HCT116 (cell line): Measurements from ENCODE around the gene WBP2NL. TPM values are rescaled to one million over a fixed set of nuclear protein-coding genes. Genes with fewer than 3 reads are reported as not detected.

ENCODE experiments used
- ATAC-seq: fragments of 200-7000 bp; cut with Tn5 transposase; 2 replicates; pipeline ENCODE4 v1.9.1; 2020; ENCODE audit warnings: mild to moderate bottlenecking, moderate library complexity
- BruUV-seq: library from RNA; stranded (reverse); fragments of 400-500 nt; replicated peaks from 2 replicates; lab custom pipeline; 2021; lab: Mats Ljungman, UMichigan
- CTCF ChIA-PET: fragments of 300-600 bp; sonication (Branson Sonifier 250); formaldehyde crosslinking; loops from one replicate; lab custom pipeline; 2021; ENCODE audit warnings: antibody characterized with exemption; lab: Charles Lee
- POLR2A ChIA-PET: fragments of 300-600, 350-600 bp; sonication (Branson Sonifier 250); formaldehyde crosslinking; loops from one replicate; lab custom pipeline; 2021; ENCODE audit warnings: antibody characterized with exemption; lab: Charles Lee
- RAD21 ChIA-PET, 2 experiments: fragments of 300-600 bp; sonication (Branson Sonifier 250); formaldehyde crosslinking; loops; one replicate each; lab custom pipeline; 2023; ENCODE audit warnings: low total read pairs in 2 of 2; ENCODE audit not compliant: uncharacterized antibody in 2 of 2, unreplicated experiment in 2 of 2, low non-redundant PET in 1 of 2; lab: Charles Lee
- DNase-seq: peaks from one replicate; pipeline ENCODE4 v3.0.0-alpha.2; 2010; ENCODE audit warnings: low read depth, low spot score
- H2AFZ ChIP-seq: fragments of 200-600 bp; shearing (Covaris generic), sonication (generic); 2 replicates; pipeline ENCODE4 v1.6.1; 2017; ENCODE audit warnings: low read depth, mixed run types, mixed read lengths, antibody characterized with exemption, low read length; ENCODE audit not compliant: poor library complexity, severe bottlenecking
- H3K27ac ChIP-seq: 2 replicates; pipeline ENCODE4 v1.5.1; 2012; ENCODE audit warnings: low read depth, low read length
- H3K27me3 ChIP-seq: fragments of 200-600 bp; sonication (generic); 2 replicates; pipeline ENCODE4 v1.6.1; 2016; ENCODE audit warnings: mixed run types, low read length, mixed read lengths; ENCODE audit not compliant: insufficient read depth
- H3K36me3 ChIP-seq, 2 experiments: fragments of 200-500 bp in 1 of 2; fragments of 200-600 bp in 1 of 2; sonication (Bioruptor generic) in 1 of 2; sonication (generic) in 1 of 2; 2 replicates each; pipeline versions ENCODE4 v1.5.1 to v1.6.1; 2014 to 2016; ENCODE audit warnings: low read length in 2 of 2, inconsistent platforms in 1 of 2, mixed read lengths in 1 of 2, mixed run types in 1 of 2; ENCODE audit not compliant: insufficient read depth in 2 of 2, control insufficient read depth in 1 of 2
- H3K4me1 ChIP-seq, 2 experiments: fragments of 200-600 bp in 1 of 2; sonication (generic) in 1 of 2; 2 replicates each; pipeline versions ENCODE4 v1.5.1 to v1.6.1; 2012 to 2017; ENCODE audit warnings: low read length in 2 of 2, inconsistent platforms in 1 of 2, mild to moderate bottlenecking in 1 of 2, mixed read lengths in 1 of 2, mixed run types in 1 of 2, moderate library complexity in 1 of 2; ENCODE audit not compliant: insufficient read depth in 2 of 2, control insufficient read depth in 1 of 2
- H3K4me2 ChIP-seq: fragments of 200-600 bp; sonication (generic); 2 replicates; pipeline ENCODE4 v1.6.1; 2017; ENCODE audit warnings: mixed run types, low read length, mixed read lengths
- H3K4me3 ChIP-seq, 2 experiments: fragments of 200-600 bp in 1 of 2; sonication (generic) in 1 of 2; replicated peaks in 1 of 2; 2 replicates each; pipeline ENCODE4 v1.5.1; 2011 to 2016; ENCODE audit warnings: low read length in 2 of 2, control low read depth in 1 of 2, low read depth in 1 of 2, mild to moderate bottlenecking in 1 of 2, mixed read lengths in 1 of 2, mixed run types in 1 of 2
- H3K79me2 ChIP-seq: fragments of 200-600 bp; sonication (generic); 2 replicates; pipeline ENCODE4 v1.6.1; 2017; ENCODE audit warnings: mild to moderate bottlenecking, mixed run types, low read length, moderate library complexity, mixed read lengths; ENCODE audit not compliant: insufficient read depth
- H3K9ac ChIP-seq: fragments of 200-600 bp; sonication (generic); 2 replicates; pipeline ENCODE4 v1.6.1; 2016; ENCODE audit warnings: low read length, mixed read lengths
- H3K9me2 ChIP-seq: fragments of 200-600 bp; sonication (generic), shearing (Covaris generic); 2 replicates; pipeline ENCODE4 v1.6.1; 2017; ENCODE audit warnings: mixed run types, mild to moderate bottlenecking, moderate library complexity; ENCODE audit not compliant: insufficient read depth
- H3K9me3 ChIP-seq, 2 experiments: fragments of 200-500 bp in 1 of 2; fragments of 200-600 bp in 1 of 2; sonication (Bioruptor generic) in 1 of 2; sonication (generic) in 1 of 2; 2 replicates each; pipeline ENCODE4 v1.6.1; 2014 to 2017; ENCODE audit warnings: low read length in 2 of 2, mixed read lengths in 2 of 2, inconsistent platforms in 1 of 2, low read depth in 1 of 2, mild to moderate bottlenecking in 1 of 2, mixed run types in 1 of 2, moderate library complexity in 1 of 2; ENCODE audit not compliant: control insufficient read depth in 1 of 2, insufficient read depth in 1 of 2
- H4K20me1 ChIP-seq: fragments of 200-600 bp; sonication (generic), shearing (Covaris generic); 2 replicates; pipeline ENCODE4 v1.6.1; 2017; ENCODE audit warnings: mixed run types, mild to moderate bottlenecking, moderate library complexity; ENCODE audit not compliant: insufficient read depth
- CBX3 ChIP-seq: IDR thresholded peaks from 2 replicates; pipeline ENCODE4 v1.6.1; 2012; ENCODE audit warnings: low read depth
- CEBPB ChIP-seq: IDR thresholded peaks from 2 replicates; pipeline ENCODE4 v1.6.1; 2012; ENCODE audit warnings: low read depth
- EGR1 ChIP-seq: IDR thresholded peaks from 2 replicates; pipeline ENCODE4 v1.6.1; 2012; ENCODE audit warnings: low read depth
- ELF1 ChIP-seq: IDR thresholded peaks from 2 replicates; pipeline ENCODE4 v1.6.1; 2012; ENCODE audit warnings: low read depth, borderline replicate concordance
- FOSL1 ChIP-seq: IDR thresholded peaks from 2 replicates; pipeline ENCODE4 v1.6.1; 2012; ENCODE audit warnings: low read depth
- POLR2A ChIP-seq: IDR thresholded peaks from 2 replicates; pipeline ENCODE4 v1.7.0; 2011; ENCODE audit warnings: borderline replicate concordance; ENCODE audit not compliant: insufficient read depth, insufficient read length; ENCODE audit errors: extremely low read depth
- POLR2AphosphoS5 ChIP-seq: IDR thresholded peaks from 2 replicates; pipeline ENCODE4 v1.6.1; 2011; ENCODE audit warnings: mild to moderate bottlenecking, low read depth, low read length, moderate library complexity
- RAD21 ChIP-seq: IDR thresholded peaks from 2 replicates; pipeline ENCODE4 v1.6.1; 2012; ENCODE audit warnings: low read depth, mild to moderate bottlenecking
- REST ChIP-seq: IDR thresholded peaks from 2 replicates; pipeline ENCODE4 v1.6.1; 2012; ENCODE audit warnings: low read depth
- TCF7L2 ChIP-seq: IDR thresholded peaks from 2 replicates; pipeline ENCODE4 v1.7.0; 2011; ENCODE audit warnings: borderline replicate concordance, inconsistent platforms; ENCODE audit not compliant: insufficient read depth, insufficient read length; ENCODE audit errors: extremely low read depth
- YY1 ChIP-seq: IDR thresholded peaks from 2 replicates; pipeline ENCODE4 v1.6.1; 2011; ENCODE audit warnings: low read length, low read depth, moderate library complexity, mild to moderate bottlenecking; ENCODE audit not compliant: insufficient replicate concordance; ENCODE audit errors: extremely low read depth
- ZFX ChIP-seq: fragments of 450-650 bp; IDR thresholded peaks from 2 replicates; pipeline ENCODE4 v1.6.1; 2017
- ZNF274 ChIP-seq: fragments of 200-500 bp; sonication (Bioruptor generic); IDR thresholded peaks from 2 replicates; pipeline ENCODE4 v1.6.1; 2014; ENCODE audit warnings: mild to moderate bottlenecking, low read depth, low read length, inconsistent platforms
- intact Hi-C: fragments of 100-400 bp; cut with micrococcal nuclease; formaldehyde crosslinking; loops from 2 replicates; pipeline ENCODE4 v1.10.0; 2022
- total RNA-seq: library from RNA; stranded (reverse); gene quantifications from one replicate; pipeline ENCODE4 v1.2.1, GENCODE V29; 2021; ENCODE audit not compliant: unreplicated experiment

The WBP2NL gene
- total RNA-seq, 1 experiment from 2014 or later, result not detected

GRCh38 chr22:41976961-41977566, 21.5 kb upstream of the WBP2NL start:
- Histone ChIP-seq H3K4me1 (peaks cover 8 to 12% of the 10 kb centered on the region in 2 experiments; a peak in 2 of 4 replicates), H4K20me1 (no peaks in the 10 kb centered on the region), H3K4me3 (peak overlapping the region; percentile 35 to 59), H3K9me2 (no peaks in the 10 kb centered on the region), H3K9me3 (no peaks in the 10 kb centered on the region), H3K36me3 (no peaks in the 10 kb centered on the region), H3K4me2 (peak overlapping the region; percentile 84), H3K27ac (peak overlapping the region; percentile 30; the same call in 1 of the 2 replicates), H2AFZ (no peak overlapping the region), H3K27me3 (peaks cover 15% of the 10 kb centered on the region), H3K9ac (peak overlapping the region; percentile 15; the same call in 1 of the 2 replicates), H3K79me2 (no peaks in the 10 kb centered on the region)
- ChIA-PET CTCF (no interaction called here), POLR2A (interaction anchor here (0.6 kb wide), 1 partner anchor 93 kb away, joined by 4 read pairs; no protein-coding TSS in a partner anchor), RAD21 (no interaction called here)
- no peak for TF ChIP-seq CBX3
- no peak for TF ChIP-seq ELF1
- TF ChIP-seq RAD21, result no peak
- no peak for TF ChIP-seq TCF7L2
- TF ChIP-seq ZFX, result no peak
- no peak for TF ChIP-seq REST
- TF ChIP-seq ZNF274, result no peak
- no peak for TF ChIP-seq CEBPB
- no peak for TF ChIP-seq EGR1
- no peak for TF ChIP-seq POLR2A
- TF ChIP-seq FOSL1, result no peak
- no peak for TF ChIP-seq POLR2AphosphoS5
- no peak for TF ChIP-seq YY1
- no peak for DNase-seq
- intact Hi-C loops, result no loop called here
- no TSS peak for BruUV-seq
- peak; percentile 21 for ATAC-seq
